Subcutaneous adipose tissue (tissue), 4 donors: Measurements from ENCODE around the gene FAM210A. TPM values are rescaled to one million over a fixed set of nuclear protein-coding genes. Genes with fewer than 3 reads are reported as not detected.

Experiments
- total RNA-seq, 4 donors: library from RNA; depleted of rRNA; stranded (reverse); fragments of >200 nt; gene quantifications; one replicate each; pipeline ENCODE4 v1.1.0, GENCODE V29; 2016
- TF ChIP-seq, protein P1 (sequence below): fragments of 450-650 bp; IDR thresholded peaks from one replicate; pipeline ENCODE4 v1.5.1; 2016; ENCODE audit warnings: low read depth, mild to moderate bottlenecking, control low read depth, antibody characterized with exemption, moderate library complexity

FAM210A gene
- total RNA-seq, 4 donors from 2014 or later: 4.3 to 14.2 (median 10.7) TPM

DNA sequence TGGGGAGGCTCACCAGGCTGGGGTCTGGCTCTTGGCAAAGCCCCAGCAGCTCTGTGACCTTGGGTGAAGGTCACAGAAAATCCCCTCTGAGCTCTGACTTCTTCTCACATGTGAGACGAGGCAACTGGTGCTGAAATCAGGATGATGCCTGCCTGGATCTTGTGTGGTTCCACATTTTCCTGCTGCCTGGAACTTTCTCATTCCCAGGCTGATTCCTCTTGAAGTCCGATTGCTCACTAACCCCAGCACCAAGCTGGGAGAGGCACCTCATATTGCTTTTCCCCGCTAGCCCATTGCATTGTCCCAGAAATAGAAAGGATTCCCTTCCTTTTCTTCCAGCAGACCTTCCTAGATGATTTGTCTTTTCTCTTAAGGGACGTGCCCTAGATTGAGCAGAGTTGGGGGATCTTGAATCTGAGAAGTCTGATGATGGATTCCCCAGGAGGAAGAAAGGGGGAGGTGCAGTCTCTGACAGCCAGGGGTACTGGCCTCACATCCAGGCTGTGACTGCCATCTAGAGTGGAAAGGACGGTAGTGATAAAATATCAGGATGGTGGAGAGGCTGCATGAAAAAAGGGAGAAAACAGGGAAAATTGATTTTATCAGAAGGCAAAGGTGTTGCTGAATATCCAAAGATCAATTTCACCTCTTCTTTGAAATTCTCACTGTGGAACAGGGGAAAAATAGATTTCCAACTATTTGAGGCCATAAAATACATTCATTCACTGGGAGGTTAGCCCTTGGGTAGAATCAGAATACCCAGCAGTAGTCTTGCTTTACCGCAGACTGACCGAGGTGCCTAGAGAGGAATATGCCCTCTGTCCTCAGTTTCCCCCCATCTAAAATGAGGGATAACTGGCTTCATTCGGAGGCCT is 96.3 kb downstream of the FAM210A start:
- TF ChIP-seq, protein P1, sequence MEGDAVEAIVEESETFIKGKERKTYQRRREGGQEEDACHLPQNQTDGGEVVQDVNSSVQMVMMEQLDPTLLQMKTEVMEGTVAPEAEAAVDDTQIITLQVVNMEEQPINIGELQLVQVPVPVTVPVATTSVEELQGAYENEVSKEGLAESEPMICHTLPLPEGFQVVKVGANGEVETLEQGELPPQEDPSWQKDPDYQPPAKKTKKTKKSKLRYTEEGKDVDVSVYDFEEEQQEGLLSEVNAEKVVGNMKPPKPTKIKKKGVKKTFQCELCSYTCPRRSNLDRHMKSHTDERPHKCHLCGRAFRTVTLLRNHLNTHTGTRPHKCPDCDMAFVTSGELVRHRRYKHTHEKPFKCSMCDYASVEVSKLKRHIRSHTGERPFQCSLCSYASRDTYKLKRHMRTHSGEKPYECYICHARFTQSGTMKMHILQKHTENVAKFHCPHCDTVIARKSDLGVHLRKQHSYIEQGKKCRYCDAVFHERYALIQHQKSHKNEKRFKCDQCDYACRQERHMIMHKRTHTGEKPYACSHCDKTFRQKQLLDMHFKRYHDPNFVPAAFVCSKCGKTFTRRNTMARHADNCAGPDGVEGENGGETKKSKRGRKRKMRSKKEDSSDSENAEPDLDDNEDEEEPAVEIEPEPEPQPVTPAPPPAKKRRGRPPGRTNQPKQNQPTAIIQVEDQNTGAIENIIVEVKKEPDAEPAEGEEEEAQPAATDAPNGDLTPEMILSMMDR: no peak

DNA sequence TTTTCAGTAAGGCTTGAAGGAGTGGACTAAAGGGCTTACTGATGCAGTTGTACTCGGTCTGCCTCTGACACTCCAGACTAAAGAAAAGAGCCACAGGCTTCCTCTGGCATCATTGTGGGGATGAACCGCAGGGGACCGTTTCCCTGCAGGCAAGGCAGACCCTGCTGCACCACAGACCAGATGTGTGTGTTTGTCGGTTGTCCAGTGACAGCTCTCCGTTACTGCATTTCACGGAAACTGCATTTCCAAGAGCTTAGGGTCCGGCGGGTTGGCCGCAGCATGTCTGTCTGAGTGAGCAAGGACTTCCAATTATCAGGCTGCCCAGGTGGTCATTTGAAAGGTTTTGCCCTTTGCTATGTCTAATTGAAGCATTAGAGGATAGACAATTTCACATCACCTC is 98.1 kb downstream of the FAM210A start:
- TF ChIP-seq, protein P1: no peak

DNA sequence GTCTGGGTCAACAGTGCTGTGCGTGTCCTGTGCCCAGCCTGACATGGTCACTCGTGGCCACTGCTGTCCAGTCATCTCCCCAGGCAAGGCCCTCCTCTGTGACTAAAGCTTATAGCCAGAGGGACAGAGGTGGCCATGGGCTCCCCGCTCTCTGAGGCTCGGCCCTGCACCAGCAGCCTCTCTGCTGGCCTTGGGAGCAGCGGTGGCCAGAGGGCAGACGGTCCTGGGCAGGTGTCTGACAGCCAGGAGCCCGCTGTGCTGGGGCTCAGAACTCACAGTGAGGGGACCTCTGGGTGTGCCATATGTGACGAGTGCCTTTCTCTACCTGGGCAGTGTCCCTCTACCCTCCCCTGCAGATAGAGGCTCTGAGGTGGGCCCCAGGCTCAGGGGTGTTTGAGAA is 98.7 kb downstream of the FAM210A start:
- TF ChIP-seq, protein P1: no peak

DNA sequence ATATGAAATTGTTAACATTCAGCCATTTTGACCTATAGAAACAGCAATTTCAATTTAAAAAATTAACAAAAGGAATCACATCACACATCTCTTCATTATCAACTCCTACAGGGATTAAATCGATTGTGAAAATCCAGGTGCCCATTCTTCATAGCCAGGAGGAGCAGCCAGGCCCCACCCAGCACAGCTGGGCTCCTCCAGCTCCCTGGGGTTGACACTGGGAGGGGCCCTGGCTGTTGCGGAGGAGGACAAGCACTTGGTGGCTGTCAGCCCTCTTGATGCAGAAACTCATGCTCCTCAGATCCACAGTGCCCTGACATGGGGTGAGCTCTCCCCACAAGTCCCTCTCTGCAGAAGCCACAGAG is 99.8 kb downstream of the FAM210A start:
- TF ChIP-seq, protein P1: no peak

DNA sequence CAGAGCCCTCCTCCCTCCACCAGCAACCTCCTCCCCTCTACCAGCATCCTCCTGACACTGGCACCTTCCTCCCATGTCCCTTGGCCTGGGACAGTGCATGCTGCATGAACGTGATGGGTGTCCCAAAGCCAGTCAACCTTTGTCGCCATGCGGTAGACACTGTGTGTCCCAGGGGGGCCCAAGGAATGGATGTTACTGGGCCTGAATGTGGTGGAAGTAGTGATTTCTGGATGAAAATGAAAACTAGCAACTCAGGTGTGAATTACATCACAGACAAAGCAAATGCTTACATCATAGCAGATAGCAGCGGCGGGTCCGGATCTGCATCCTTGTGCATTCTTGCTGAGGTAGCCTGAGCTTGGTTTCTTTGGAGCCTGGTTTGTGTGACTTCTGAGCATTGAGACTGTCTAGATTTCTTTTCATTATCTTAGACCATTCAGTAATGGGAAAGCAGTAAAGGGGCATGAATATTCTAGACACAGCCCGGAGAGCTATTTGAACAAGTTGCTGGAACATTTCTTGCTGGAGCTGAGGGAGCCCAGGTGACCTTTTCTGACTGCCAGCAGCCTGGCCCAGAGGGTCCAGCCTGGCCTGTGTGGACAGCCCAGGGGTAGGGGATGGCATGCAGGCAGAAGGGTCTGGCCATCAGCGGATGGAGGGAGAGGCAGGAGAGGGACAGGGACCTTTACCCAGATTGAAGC is 100.4 kb downstream of the FAM210A start:
- TF ChIP-seq, protein P1: no peak

DNA sequence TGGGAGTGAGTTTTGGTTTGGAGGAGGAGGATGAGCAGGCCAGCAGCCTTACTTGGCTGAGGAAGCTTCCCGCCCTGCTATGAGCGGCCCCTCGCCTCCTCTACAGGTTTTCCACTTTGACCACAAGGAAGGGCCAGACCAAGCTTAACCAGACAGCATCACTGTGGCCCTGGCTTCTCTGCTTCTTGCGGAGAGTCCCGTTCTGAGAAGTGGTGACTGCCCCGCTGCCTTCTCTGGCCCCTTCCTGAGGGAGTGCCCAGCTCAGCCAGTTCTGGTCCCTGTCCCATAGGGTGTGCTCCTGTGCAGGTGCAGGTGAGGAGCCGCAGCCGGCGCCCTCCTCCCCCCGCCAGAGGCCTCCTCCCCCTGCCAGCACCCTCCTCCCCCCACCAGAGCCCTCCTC is 101.0 kb downstream of the FAM210A start:
- TF ChIP-seq, protein P1: no peak

DNA sequence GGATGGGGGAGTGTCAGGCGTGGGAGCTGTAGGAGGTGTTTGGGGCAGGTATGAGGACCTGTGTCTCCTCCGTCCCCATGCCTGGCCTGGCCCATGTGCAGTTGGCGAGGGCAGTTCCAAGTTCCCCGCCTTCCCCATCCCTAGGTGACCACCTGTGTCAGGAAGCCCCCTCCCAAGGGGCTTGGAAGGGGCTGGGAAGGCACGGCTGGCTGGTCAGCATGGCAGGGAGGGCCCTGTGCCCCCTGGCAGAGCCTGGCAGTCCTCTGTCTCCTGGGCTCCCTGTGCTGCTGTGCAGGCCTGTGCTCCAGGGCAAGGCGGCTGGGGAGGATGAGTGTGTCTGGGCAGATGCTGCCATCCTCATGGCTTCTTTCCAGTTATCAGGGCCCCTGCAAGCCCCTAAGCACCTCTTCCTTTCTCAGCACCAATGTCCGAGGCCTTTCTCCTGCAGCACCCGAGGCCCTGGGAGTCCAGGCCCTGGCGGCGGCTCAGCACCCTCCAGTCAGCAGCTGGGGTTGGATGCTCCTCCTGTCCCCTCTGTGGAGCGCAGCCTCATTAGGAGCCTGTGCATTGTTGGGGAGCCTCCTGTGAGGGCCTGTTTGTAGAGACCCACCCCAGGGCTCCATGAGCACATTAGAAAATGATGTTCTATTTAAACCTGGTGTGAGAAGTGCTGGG is 101.7 kb downstream of the FAM210A start:
- TF ChIP-seq, protein P1: no peak
